OCI-LY7 (cell line): Measurements from ENCODE around the gene ZNF593OS. TPM values are rescaled to one million over a fixed set of nuclear protein-coding genes. Genes with fewer than 3 reads are reported as not detected.

Experiments
- BruUV-seq: library from RNA; stranded (reverse); fragments of 400-500 nt; replicated peaks from 2 replicates; lab custom pipeline; 2021; lab: Mats Ljungman, UMichigan
- CTCF ChIA-PET: fragments of 300-600 bp; sonication (Branson Sonifier 250); formaldehyde crosslinking; loops from one replicate; lab custom pipeline; 2022; ENCODE audit warnings: antibody characterized with exemption; ENCODE audit not compliant: unreplicated experiment; lab: Charles Lee
- POLR2A ChIA-PET: fragments of 300-600 bp; sonication (Branson Sonifier 250); formaldehyde crosslinking; loops from one replicate; lab custom pipeline; 2022; ENCODE audit warnings: antibody characterized with exemption; lab: Charles Lee
- DNase-seq: peaks from one replicate; pipeline ENCODE4 v3.0.0-alpha.2; 2015; ENCODE audit warnings: low spot score
- H2AFZ ChIP-seq: fragments of 200-600 bp; sonication (generic), shearing (Covaris generic); 2 replicates; pipeline ENCODE4 v1.6.1; 2014; ENCODE audit warnings: mild to moderate bottlenecking, antibody characterized with exemption, low read length, moderate library complexity
- H3K27ac ChIP-seq: fragments of 200-600 bp; sonication (generic); 2 replicates; pipeline ENCODE4 v1.5.1; 2014; ENCODE audit warnings: mixed run types, low read depth, mild to moderate bottlenecking, moderate library complexity, low read length, inconsistent platforms; ENCODE audit not compliant: poor library complexity, severe bottlenecking
- H3K36me3 ChIP-seq: fragments of 200-600 bp; sonication (generic); 2 replicates; pipeline ENCODE4 v1.6.1; 2014; ENCODE audit warnings: mild to moderate bottlenecking, antibody characterized with exemption, low read length, moderate library complexity, mixed read lengths; ENCODE audit not compliant: insufficient read depth
- H3K4me1 ChIP-seq: fragments of 200-600 bp; sonication (generic); 2 replicates; pipeline ENCODE4 v1.5.1; 2014; ENCODE audit warnings: mild to moderate bottlenecking, low read length; ENCODE audit not compliant: insufficient read depth, poor library complexity, severe bottlenecking
- H3K4me2 ChIP-seq: fragments of 200-600 bp; sonication (generic); 2 replicates; pipeline ENCODE4 v1.6.1; 2014; ENCODE audit warnings: mild to moderate bottlenecking, low read length
- H3K4me3 ChIP-seq: fragments of 200-600 bp; sonication (generic); 2 replicates; pipeline ENCODE4 v1.5.1; 2014; ENCODE audit warnings: mild to moderate bottlenecking, low read depth, low read length; ENCODE audit not compliant: poor library complexity, severe bottlenecking
- H3K79me2 ChIP-seq: fragments of 200-600 bp; sonication (generic); 2 replicates; pipeline ENCODE4 v1.6.1; 2016; ENCODE audit warnings: low read depth, mild to moderate bottlenecking, low read length, moderate library complexity, mixed read lengths; ENCODE audit not compliant: insufficient read depth
- H3K9me2 ChIP-seq: fragments of 200-600 bp; sonication (generic); 2 replicates; pipeline ENCODE4 v1.6.1; 2016; ENCODE audit warnings: mild to moderate bottlenecking, low read length, mixed read lengths; ENCODE audit not compliant: insufficient read depth
- H3K9me3 ChIP-seq: fragments of 200-600 bp; sonication (generic); 2 replicates; pipeline ENCODE4 v1.6.1; 2014; ENCODE audit warnings: mild to moderate bottlenecking, mixed run types, low read length, mixed read lengths
- H4K20me1 ChIP-seq: fragments of 200-600 bp; sonication (generic); 2 replicates; pipeline ENCODE4 v1.6.1; 2014; ENCODE audit warnings: mild to moderate bottlenecking, antibody characterized with exemption, low read length, moderate library complexity, mixed read lengths; ENCODE audit not compliant: insufficient read depth
- EZH2phosphoT487 ChIP-seq: fragments of 200-600 bp; sonication (generic); IDR thresholded peaks from 2 replicates; pipeline ENCODE4 v1.6.1; 2018; ENCODE audit warnings: low read depth, borderline replicate concordance, mild to moderate bottlenecking, mixed run types, antibody characterized with exemption, low read length, moderate library complexity, mixed read lengths
- intact Hi-C: fragments of 100-400 bp; cut with micrococcal nuclease; formaldehyde crosslinking; loops from one replicate; pipeline ENCODE4 v1.10.0; 2022; ENCODE audit not compliant: unreplicated experiment
- total RNA-seq, 2 experiments: library from RNA; depleted of rRNA in 1 of 2; stranded (reverse); fragments of >200 nt in 1 of 2; shearing (Covaris generic) in 1 of 2; gene quantifications; 2 replicates each; pipeline ENCODE4 v1.2.3, GENCODE V29; 2014 to 2022
- TF ChIP-seq, protein P1 (sequence below): fragments of 200-600 bp; sonication (generic); conservative IDR thresholded peaks from 2 replicates; pipeline ENCODE4 v1.5.1; 2014; ENCODE audit warnings: mild to moderate bottlenecking, antibody characterized with exemption, low read length, moderate library complexity, mixed read lengths

Gene ZNF593OS
- total RNA-seq, 2 experiments from 2014 or later: not detected

DNA sequence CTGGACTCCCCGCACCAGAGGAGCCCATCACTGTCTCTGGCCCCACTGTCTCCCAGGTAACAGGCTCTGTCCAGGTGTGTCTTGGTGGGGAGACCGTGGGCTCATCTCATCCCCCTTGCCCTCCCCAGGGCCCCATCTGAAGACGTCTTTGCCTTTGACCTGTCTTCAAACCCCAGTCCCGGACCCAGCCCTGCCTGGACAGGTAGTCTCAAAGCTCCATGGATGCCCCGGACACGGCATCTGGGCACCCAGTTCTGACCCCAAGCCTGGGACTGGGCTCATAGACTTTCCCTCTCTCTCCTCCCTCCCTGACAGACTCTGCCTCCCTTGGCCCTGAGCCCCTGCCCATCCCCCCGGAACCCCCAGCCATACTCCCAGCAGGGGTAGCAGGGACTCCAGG is 12.5 kb upstream of the ZNF593OS start:
- CTCF ChIA-PET: no interaction called here
- no peak overlapping the region for H3K27ac ChIP-seq
- intact Hi-C loops: no loop called here
- POLR2A ChIA-PET: no interaction called here
- BruUV-seq: no TSS peak
- no peak overlapping the region for H3K4me3 ChIP-seq
- H3K9me3 ChIP-seq: no peaks in the 10 kb centered on the region
- H3K36me3 ChIP-seq: no peaks in the 10 kb centered on the region
- peaks cover 6% of the 10 kb centered on the region for H3K4me1 ChIP-seq
- no peak overlapping the region for H2AFZ ChIP-seq
- DNase-seq: no peak
- no peaks in the 10 kb centered on the region for H4K20me1 ChIP-seq
- no peaks in the 10 kb centered on the region for H3K79me2 ChIP-seq
- no peak overlapping the region for H3K4me2 ChIP-seq
- no peak for TF ChIP-seq EZH2phosphoT487
- TF ChIP-seq, protein P1, sequence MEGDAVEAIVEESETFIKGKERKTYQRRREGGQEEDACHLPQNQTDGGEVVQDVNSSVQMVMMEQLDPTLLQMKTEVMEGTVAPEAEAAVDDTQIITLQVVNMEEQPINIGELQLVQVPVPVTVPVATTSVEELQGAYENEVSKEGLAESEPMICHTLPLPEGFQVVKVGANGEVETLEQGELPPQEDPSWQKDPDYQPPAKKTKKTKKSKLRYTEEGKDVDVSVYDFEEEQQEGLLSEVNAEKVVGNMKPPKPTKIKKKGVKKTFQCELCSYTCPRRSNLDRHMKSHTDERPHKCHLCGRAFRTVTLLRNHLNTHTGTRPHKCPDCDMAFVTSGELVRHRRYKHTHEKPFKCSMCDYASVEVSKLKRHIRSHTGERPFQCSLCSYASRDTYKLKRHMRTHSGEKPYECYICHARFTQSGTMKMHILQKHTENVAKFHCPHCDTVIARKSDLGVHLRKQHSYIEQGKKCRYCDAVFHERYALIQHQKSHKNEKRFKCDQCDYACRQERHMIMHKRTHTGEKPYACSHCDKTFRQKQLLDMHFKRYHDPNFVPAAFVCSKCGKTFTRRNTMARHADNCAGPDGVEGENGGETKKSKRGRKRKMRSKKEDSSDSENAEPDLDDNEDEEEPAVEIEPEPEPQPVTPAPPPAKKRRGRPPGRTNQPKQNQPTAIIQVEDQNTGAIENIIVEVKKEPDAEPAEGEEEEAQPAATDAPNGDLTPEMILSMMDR: no peak
- H3K9me2 ChIP-seq: no peaks in the 10 kb centered on the region

DNA sequence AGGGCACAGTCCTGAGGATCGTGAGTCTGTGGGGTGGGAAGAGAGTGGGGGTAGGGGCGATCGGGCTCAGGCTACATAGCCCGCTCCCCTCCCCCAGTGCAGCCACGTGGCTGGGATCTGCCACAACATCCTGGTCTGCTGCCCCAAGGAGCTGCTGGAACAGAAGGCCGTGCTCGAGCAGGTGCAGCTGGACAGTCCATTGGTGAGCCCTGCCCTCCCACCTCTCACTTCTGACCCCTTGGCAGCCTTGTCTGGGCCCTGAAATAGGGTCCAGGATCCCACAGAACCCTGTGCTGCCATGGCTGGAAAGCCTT is 10.7 kb upstream of the ZNF593OS start:
- BruUV-seq: no TSS peak
- POLR2A ChIA-PET: no interaction called here

DNA sequence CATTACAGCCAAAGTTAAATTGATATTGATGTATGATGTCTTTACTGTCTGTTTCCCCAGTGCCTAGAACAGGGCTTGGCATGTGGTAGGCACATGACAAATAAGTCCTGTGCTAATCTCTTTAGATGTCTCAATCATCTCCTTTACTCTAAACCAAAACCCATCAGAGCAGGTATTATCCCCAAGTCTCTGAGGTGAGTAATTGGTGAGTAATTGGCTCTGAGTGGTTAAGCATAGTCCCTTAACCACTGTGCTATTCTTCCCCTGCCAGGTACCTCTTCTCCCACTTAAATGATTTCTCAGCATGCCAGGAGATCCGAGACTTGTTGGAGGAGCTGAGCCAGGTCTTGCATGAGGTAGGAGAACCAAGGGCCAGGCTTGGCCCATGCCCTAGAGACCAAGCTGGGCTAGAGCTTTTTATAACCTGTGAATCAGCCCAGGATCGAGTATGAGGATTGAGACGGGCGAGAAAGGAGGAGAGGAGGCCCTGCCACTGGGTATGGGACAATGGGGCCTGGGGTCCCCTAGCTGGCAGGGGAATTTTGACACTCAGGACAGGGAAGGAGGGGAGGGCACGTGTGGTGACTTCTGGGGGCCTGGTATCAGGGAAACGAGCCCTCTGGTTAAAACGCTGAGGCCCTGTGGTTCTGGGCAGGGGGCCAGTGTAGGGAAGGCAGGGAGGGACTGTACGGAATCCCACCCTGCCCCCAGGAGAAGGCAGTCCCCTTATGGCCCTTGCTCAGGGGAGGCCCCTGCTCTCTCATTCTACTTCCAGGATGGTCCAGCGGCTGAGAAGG is 10.2 kb upstream of the ZNF593OS start:
- Histone ChIP-seq H3K9me2 (no peaks in the 10 kb centered on the region), H3K27ac (no peak overlapping the region), H3K4me1 (peaks cover 6% of the 10 kb centered on the region), H3K36me3 (no peaks in the 10 kb centered on the region), H3K79me2 (no peaks in the 10 kb centered on the region), H3K9me3 (no peaks in the 10 kb centered on the region), H3K4me3 (no peak overlapping the region), H4K20me1 (no peaks in the 10 kb centered on the region), H3K4me2 (no peak overlapping the region), H2AFZ (no peak overlapping the region)
- no TSS peak for BruUV-seq
- ChIA-PET CTCF (no interaction called here), POLR2A (no interaction called here)
- intact Hi-C loops: no loop called here
- DNase-seq: no peak
- TF ChIP-seq, protein P1: no peak
- TF ChIP-seq EZH2phosphoT487: no peak

More for the DNA sequence above, 10.7 kb upstream of the ZNF593OS start:
- no peaks in the 10 kb centered on the region for H3K36me3 ChIP-seq
- no peak for TF ChIP-seq EZH2phosphoT487
- TF ChIP-seq, protein P1: no peak
- H3K4me2 ChIP-seq: no peak overlapping the region
- H3K9me3 ChIP-seq: no peaks in the 10 kb centered on the region
- intact Hi-C loops: no loop called here
- H3K4me3 ChIP-seq: no peak overlapping the region
- CTCF ChIA-PET: no interaction called here
- H3K79me2 ChIP-seq: no peaks in the 10 kb centered on the region
- DNase-seq: no peak
- no peaks in the 10 kb centered on the region for H3K9me2 ChIP-seq
- no peaks in the 10 kb centered on the region for H4K20me1 ChIP-seq
- no peak overlapping the region for H3K27ac ChIP-seq
- no peak overlapping the region for H2AFZ ChIP-seq
- peaks cover 6% of the 10 kb centered on the region for H3K4me1 ChIP-seq
